SIG-M5 treated with dmso at 0.1 percent for 504 hours (cell line): ENCODE data around the gene GLRX.

Experiments used
- DNase-seq: peaks from one replicate; lab custom pipeline; 2025; ENCODE audit not compliant: unreplicated experiment; lab: John Stamatoyannopoulos, UW

GLRX gene

GRCh38 chr5:95784514-95785302, 37.8 kb downstream of the GLRX start:
- DNase-seq = no peak

- no peak for DNase-seq
Measured at GRCh38 chr5:95783661-95784060, 38.9 kb downstream of the GLRX start.

GRCh38 chr5:95782181-95782580, 40.3 kb downstream of the GLRX start:
- DNase-seq = no peak

GRCh38 chr5:95781101-95781583, 41.4 kb downstream of the GLRX start:
- DNase-seq = peak; percentile 79

GRCh38 chr5:95780597-95780996, 41.9 kb downstream of the GLRX start:
- peak; percentile 14 for DNase-seq

- DNase-seq = no peak
Measured at GRCh38 chr5:95779611-95780010, 42.9 kb downstream of the GLRX start.

GRCh38 chr5:95778713-95779436, 43.7 kb downstream of the GLRX start:
- DNase-seq = no peak

GRCh38 chr5:95777441-95777840, 45.1 kb downstream of the GLRX start:
- no peak for DNase-seq

GRCh38 chr5:95773335-95774059, 49.0 kb downstream of the GLRX start:
- DNase-seq = no peak

GRCh38 chr5:95771892-95772291, 50.6 kb downstream of the GLRX start:
- DNase-seq = no peak

GRCh38 chr5:95770830-95771708, 51.5 kb downstream of the GLRX start:
- DNase-seq = no peak

GRCh38 chr5:95768731-95769130, 53.8 kb downstream of the GLRX start:
- DNase-seq = no peak

GRCh38 chr5:95763941-95764340, 58.6 kb downstream of the GLRX start:
- no peak for DNase-seq
